H9 (cell line): ENCODE measurements around the gene NEGR1. TPM values are rescaled to one million over a fixed set of nuclear protein-coding genes. Genes with fewer than 3 reads are reported as not detected.

Experiments
- DNase-seq: peaks from one replicate; pipeline ENCODE4 v3.0.0-alpha.2; 2017
- H2AFZ ChIP-seq: one replicate; pipeline ENCODE4 v1.6.1; 2013; ENCODE audit warnings: mild to moderate bottlenecking, low read length, control low read depth, moderate library complexity
- H2AK5ac ChIP-seq: 2 replicates; pipeline ENCODE4 v1.6.1; 2013; ENCODE audit warnings: low read length, control low read depth, mixed read lengths; ENCODE audit not compliant: insufficient read length
- H2BK120ac ChIP-seq: one replicate; pipeline ENCODE4 v1.6.1; 2013; ENCODE audit warnings: low read depth, mild to moderate bottlenecking, low read length, control low read depth, inconsistent platforms; ENCODE audit not compliant: poor library complexity, severe bottlenecking
- H2BK12ac ChIP-seq: 2 replicates; pipeline ENCODE4 v1.6.1; 2013; ENCODE audit warnings: low read length, control low read depth, mixed read lengths, low read depth; ENCODE audit not compliant: insufficient read length
- H2BK15ac ChIP-seq: 2 replicates; pipeline ENCODE4 v1.6.1; 2013; ENCODE audit warnings: low read depth, low read length, control low read depth
- H2BK20ac ChIP-seq: one replicate; pipeline ENCODE4 v1.6.1; 2013; ENCODE audit warnings: low read depth, mild to moderate bottlenecking, low read length, control low read depth, inconsistent platforms; ENCODE audit not compliant: poor library complexity, severe bottlenecking
- H2BK5ac ChIP-seq: 2 replicates; pipeline ENCODE4 v1.6.1; 2013; ENCODE audit warnings: low read length, control low read depth, mixed read lengths; ENCODE audit not compliant: insufficient read length
- H3K14ac ChIP-seq: 2 replicates; pipeline ENCODE4 v1.6.1; 2013; ENCODE audit warnings: low read length, control low read depth; ENCODE audit not compliant: insufficient read depth
- H3K18ac ChIP-seq: 2 replicates; pipeline ENCODE4 v1.6.1; 2013; ENCODE audit warnings: low read depth, mild to moderate bottlenecking, mixed read lengths, low read length, control low read depth; ENCODE audit not compliant: insufficient read length
- H3K23ac ChIP-seq: 2 replicates; pipeline ENCODE4 v1.6.1; 2013; ENCODE audit warnings: low read length, control low read depth, mixed read lengths, low read depth; ENCODE audit not compliant: insufficient read length
- H3K23me2 ChIP-seq: 2 replicates; pipeline ENCODE4 v1.6.1; 2013; ENCODE audit warnings: low read depth, mild to moderate bottlenecking, mixed read lengths, low read length, control low read depth; ENCODE audit not compliant: insufficient read length, poor library complexity, severe bottlenecking
- H3K27ac ChIP-seq: 2 replicates; pipeline ENCODE4 v1.5.1; 2013; ENCODE audit warnings: low read length, control low read depth, mixed read lengths, low read depth; ENCODE audit not compliant: insufficient read length
- H3K27me3 ChIP-seq: 2 replicates; pipeline ENCODE4 v1.6.1; 2013; ENCODE audit warnings: low read length, control low read depth, inconsistent platforms; ENCODE audit not compliant: insufficient read depth
- H3K4ac ChIP-seq: 2 replicates; pipeline ENCODE4 v1.6.1; 2013; ENCODE audit warnings: low read depth, mild to moderate bottlenecking, control low read depth, inconsistent platforms, low read length, moderate library complexity
- H3K4me1 ChIP-seq: 2 replicates; pipeline ENCODE4 v1.6.1; 2013; ENCODE audit warnings: low read length, control low read depth, inconsistent platforms; ENCODE audit not compliant: insufficient read depth
- H3K4me2 ChIP-seq: 2 replicates; pipeline ENCODE4 v1.6.1; 2013; ENCODE audit warnings: low read length, control low read depth, mixed read lengths; ENCODE audit not compliant: insufficient read length, insufficient read depth
- H3K56ac ChIP-seq: 2 replicates; pipeline ENCODE4 v1.6.1; 2013; ENCODE audit warnings: low read depth, mild to moderate bottlenecking, mixed read lengths, low read length, control low read depth; ENCODE audit not compliant: insufficient read length
- H3K79me1 ChIP-seq: 2 replicates; pipeline ENCODE4 v1.6.1; 2013; ENCODE audit warnings: low read depth, mild to moderate bottlenecking, moderate library complexity, low read length, control low read depth, inconsistent platforms; ENCODE audit not compliant: insufficient read depth, poor library complexity, severe bottlenecking
- H3K79me2 ChIP-seq: 2 replicates; pipeline ENCODE4 v1.6.1; 2013; ENCODE audit warnings: low read length, control low read depth, inconsistent platforms; ENCODE audit not compliant: insufficient read depth
- H3K9ac ChIP-seq: 2 replicates; pipeline ENCODE4 v1.6.1; 2013; ENCODE audit warnings: low read length, control low read depth, mixed read lengths; ENCODE audit not compliant: insufficient read length; ENCODE audit errors: extremely low read depth
- H3K9me3 ChIP-seq: one replicate; pipeline ENCODE4 v1.6.1; 2013; ENCODE audit warnings: low read depth, low read length, inconsistent platforms; ENCODE audit not compliant: control insufficient read depth
- H3T11ph ChIP-seq: one replicate; pipeline ENCODE4 v1.6.1; 2013; ENCODE audit warnings: mild to moderate bottlenecking, low read length, control low read depth, inconsistent platforms
- H4K20me1 ChIP-seq: one replicate; pipeline ENCODE4 v1.6.1; 2013; ENCODE audit not compliant: control insufficient read depth, insufficient read length, insufficient read depth
- H4K5ac ChIP-seq: 2 replicates; pipeline ENCODE4 v1.6.1; 2013; ENCODE audit warnings: low read depth, mild to moderate bottlenecking, mixed read lengths, low read length, control low read depth; ENCODE audit not compliant: insufficient read length
- H4K8ac ChIP-seq: replicated peaks from 2 replicates; pipeline ENCODE4 v1.6.1; 2013; ENCODE audit warnings: low read length, control low read depth, mixed read lengths, low read depth; ENCODE audit not compliant: insufficient read length
- H4K91ac ChIP-seq: 2 replicates; pipeline ENCODE4 v1.6.1; 2013; ENCODE audit warnings: low read depth, mild to moderate bottlenecking, moderate library complexity, mixed read lengths, low read length, control low read depth; ENCODE audit not compliant: insufficient read length
- H3K27ac Mint-ChIP-seq, 3 experiments: 2 replicates in 2 of 3; 3 replicates in 1 of 3; pipeline ENCODE4 v1.8.0; 2020 to 2021; ENCODE audit warnings: mixed read lengths in 3 of 3, mild to moderate bottlenecking in 1 of 3, moderate library complexity in 1 of 3
- H3K27me3 Mint-ChIP-seq: 2 replicates; pipeline ENCODE4 v1.8.0; 2021; ENCODE audit warnings: low read depth, mild to moderate bottlenecking, moderate library complexity, mixed read lengths
- H3K36me3 Mint-ChIP-seq, 3 experiments: 2 replicates in 2 of 3; 3 replicates in 1 of 3; pipeline ENCODE4 v1.8.0; 2020 to 2021; ENCODE audit warnings: low read depth in 3 of 3, mixed read lengths in 3 of 3; ENCODE audit not compliant: insufficient read depth in 1 of 3
- H3K4me1 Mint-ChIP-seq, 2 experiments: 2 replicates each; pipeline ENCODE4 v1.8.0; 2020; ENCODE audit warnings: mixed read lengths in 2 of 2
- H3K4me3 Mint-ChIP-seq, 2 experiments: 2 replicates in 1 of 2; 3 replicates in 1 of 2; pipeline ENCODE4 v1.8.0; 2020 to 2021; ENCODE audit warnings: mild to moderate bottlenecking in 2 of 2, mixed read lengths in 2 of 2, moderate library complexity in 1 of 2
- H3K9me3 Mint-ChIP-seq, 2 experiments: 2 replicates in 1 of 2; 3 replicates in 1 of 2; pipeline ENCODE4 v1.8.0; 2020; ENCODE audit warnings: mild to moderate bottlenecking in 2 of 2, mixed read lengths in 2 of 2, moderate library complexity in 1 of 2
- WGBS: extraction: QIAGEN DNeasy Blood & Tissue Kit; methylation state at CpG from one replicate; pipeline ENCODE4 v1.1.7; 2013; ENCODE audit warnings: missing lambda C conversion rate, low lambda C conversion rate, mixed read lengths; ENCODE audit not compliant: insufficient read length; ENCODE audit errors: extremely low coverage; 5-methylcytosine and 5-hydroxymethylcytosine counted together
- total RNA-seq: library from RNA; stranded (reverse); gene quantifications from 2 replicates; pipeline ENCODE4 v1.2.1, GENCODE V29; 2021
- TF ChIP-seq, protein P1 (sequence below): fragments of 200-600 bp; sonication (generic); conservative IDR thresholded peaks from 3 replicates; pipeline ENCODE4 v1.8.0; 2021; ENCODE audit warnings: antibody characterized with exemption, mild to moderate bottlenecking

Gene NEGR1
- total RNA-seq, 1 experiment from 2014 or later = 0.13 TPM

- Histone ChIP-seq H3K9ac (no peak overlapping the region), H4K91ac (no peak overlapping the region), H3K79me1 (no peaks in the 10 kb centered on the region), H3K56ac (no peak overlapping the region), H3K79me2 (no peaks in the 10 kb centered on the region), H2AK5ac (no peak overlapping the region), H4K5ac (no peak overlapping the region), H3T11ph (no peak overlapping the region), H3K4ac (no peak overlapping the region), H3K14ac (no peak overlapping the region), H3K4me2 (no peak overlapping the region), H2BK15ac (no peak overlapping the region), H3K9me3 (no peaks in the 10 kb centered on the region), H2BK5ac (no peak overlapping the region), H4K8ac (no peak overlapping the region), H3K23me2 (no peaks in the 10 kb centered on the region), H3K23ac (no peak overlapping the region), H2BK120ac (no peak overlapping the region), H2BK12ac (no peak overlapping the region), H3K27ac (no peak overlapping the region), H4K20me1 (no peaks in the 10 kb centered on the region), H3K27me3 (no peaks in the 10 kb centered on the region), H2BK20ac (no peak overlapping the region), H3K4me1 (no peaks in the 10 kb centered on the region), H2AFZ (no peak overlapping the region), H3K18ac (no peak overlapping the region)
- Mint-ChIP-seq H3K4me3 (no peak overlapping the region), H3K27me3 (no peaks in the 10 kb centered on the region), H3K27ac (no peak overlapping the region), H3K36me3 (no peaks in the 10 kb centered on the region), H3K4me1 (no peaks in the 10 kb centered on the region), H3K9me3 (no peaks in the 10 kb centered on the region)
- DNase-seq = no peak
- no CpG with 5 or more reads among the region's 1 CpG for WGBS
- TF ChIP-seq, protein P1, sequence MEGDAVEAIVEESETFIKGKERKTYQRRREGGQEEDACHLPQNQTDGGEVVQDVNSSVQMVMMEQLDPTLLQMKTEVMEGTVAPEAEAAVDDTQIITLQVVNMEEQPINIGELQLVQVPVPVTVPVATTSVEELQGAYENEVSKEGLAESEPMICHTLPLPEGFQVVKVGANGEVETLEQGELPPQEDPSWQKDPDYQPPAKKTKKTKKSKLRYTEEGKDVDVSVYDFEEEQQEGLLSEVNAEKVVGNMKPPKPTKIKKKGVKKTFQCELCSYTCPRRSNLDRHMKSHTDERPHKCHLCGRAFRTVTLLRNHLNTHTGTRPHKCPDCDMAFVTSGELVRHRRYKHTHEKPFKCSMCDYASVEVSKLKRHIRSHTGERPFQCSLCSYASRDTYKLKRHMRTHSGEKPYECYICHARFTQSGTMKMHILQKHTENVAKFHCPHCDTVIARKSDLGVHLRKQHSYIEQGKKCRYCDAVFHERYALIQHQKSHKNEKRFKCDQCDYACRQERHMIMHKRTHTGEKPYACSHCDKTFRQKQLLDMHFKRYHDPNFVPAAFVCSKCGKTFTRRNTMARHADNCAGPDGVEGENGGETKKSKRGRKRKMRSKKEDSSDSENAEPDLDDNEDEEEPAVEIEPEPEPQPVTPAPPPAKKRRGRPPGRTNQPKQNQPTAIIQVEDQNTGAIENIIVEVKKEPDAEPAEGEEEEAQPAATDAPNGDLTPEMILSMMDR = no peak
Measured at GRCh38 chr1:71559880-71560279, 722.5 kb downstream of the NEGR1 start.
